Vagina (tissue), 2 donors: ENCODE data around the gene RAB4B.

Experiments
- POLR2A ChIP-seq, 2 donors: fragments of 450-650 bp; IDR thresholded peaks; one replicate each; pipeline ENCODE4 v1.6.1; 2017; ENCODE audit warnings: antibody characterized with exemption in 2 of 2, mild to moderate bottlenecking in 2 of 2, moderate library complexity in 2 of 2
- POLR2AphosphoS5 ChIP-seq, 2 donors: sonication (generic); formaldehyde crosslinking; IDR thresholded peaks; one replicate each; pipeline ENCODE4 v1.9.0; 2017; ENCODE audit warnings: antibody characterized with exemption in 2 of 2, mild to moderate bottlenecking in 2 of 2, low read depth in 1 of 2; ENCODE audit not compliant: insufficient read depth in 1 of 2
- TF ChIP-seq, protein P1 (sequence below), 3 experiments: fragments of 450-650 bp in 2 of 3; fragments of 200-600 bp in 1 of 3; sonication (generic) in 1 of 3; IDR thresholded peaks; one replicate each; pipeline ENCODE4 v1.5.1; 2017 to 2019; ENCODE audit warnings: antibody characterized with exemption in 3 of 3, mild to moderate bottlenecking in 2 of 3, moderate library complexity in 2 of 3

GRCh38 chr19:40752257-40752781 lies 25.7 kb upstream of the RAB4B start:
- TF ChIP-seq, protein P1, sequence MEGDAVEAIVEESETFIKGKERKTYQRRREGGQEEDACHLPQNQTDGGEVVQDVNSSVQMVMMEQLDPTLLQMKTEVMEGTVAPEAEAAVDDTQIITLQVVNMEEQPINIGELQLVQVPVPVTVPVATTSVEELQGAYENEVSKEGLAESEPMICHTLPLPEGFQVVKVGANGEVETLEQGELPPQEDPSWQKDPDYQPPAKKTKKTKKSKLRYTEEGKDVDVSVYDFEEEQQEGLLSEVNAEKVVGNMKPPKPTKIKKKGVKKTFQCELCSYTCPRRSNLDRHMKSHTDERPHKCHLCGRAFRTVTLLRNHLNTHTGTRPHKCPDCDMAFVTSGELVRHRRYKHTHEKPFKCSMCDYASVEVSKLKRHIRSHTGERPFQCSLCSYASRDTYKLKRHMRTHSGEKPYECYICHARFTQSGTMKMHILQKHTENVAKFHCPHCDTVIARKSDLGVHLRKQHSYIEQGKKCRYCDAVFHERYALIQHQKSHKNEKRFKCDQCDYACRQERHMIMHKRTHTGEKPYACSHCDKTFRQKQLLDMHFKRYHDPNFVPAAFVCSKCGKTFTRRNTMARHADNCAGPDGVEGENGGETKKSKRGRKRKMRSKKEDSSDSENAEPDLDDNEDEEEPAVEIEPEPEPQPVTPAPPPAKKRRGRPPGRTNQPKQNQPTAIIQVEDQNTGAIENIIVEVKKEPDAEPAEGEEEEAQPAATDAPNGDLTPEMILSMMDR (IDR thresholded peaks at IDR 0.05), result no peak
- TF ChIP-seq POLR2A (IDR thresholded peaks at IDR 0.05), result no peak
- TF ChIP-seq POLR2AphosphoS5 (IDR thresholded peaks at IDR 0.05; ENCODE audit: insufficient read depth in 1 of 2, low read depth in 1 of 2), result no peak
